Thoracic aorta (tissue), 2 donors: ENCODE results near the gene TNK1. TPM values are rescaled to one million over a fixed set of nuclear protein-coding genes. Genes with fewer than 3 reads are reported as not detected.

Experiments
- ATAC-seq: fragments of 150-250 bp; one replicate; pipeline ENCODE4 v1.8.0; 2017; ENCODE audit warnings: low read depth; ENCODE audit not compliant: insufficient number of reproducible peaks, low FRiP score
- DNase-seq: peaks from one replicate; pipeline ENCODE4 v3.0.0-alpha.2; 2020; ENCODE audit warnings: low spot score
- H3K27ac ChIP-seq, 2 donors: fragments of 200-600 bp; sonication (generic); 1 replicate in 1 of 2; 2 replicates in 1 of 2; pipeline ENCODE4 v1.5.1; 2016; ENCODE audit warnings: mild to moderate bottlenecking in 2 of 2, moderate library complexity in 2 of 2
- H3K27me3 ChIP-seq: fragments of 200-600 bp; sonication (generic); replicated peaks from 2 replicates; pipeline ENCODE4 v1.6.0; 2016; ENCODE audit warnings: mild to moderate bottlenecking; ENCODE audit not compliant: insufficient read depth
- H3K36me3 ChIP-seq: fragments of 200-600 bp; sonication (generic); one replicate; pipeline ENCODE4 v1.5.1; 2016
- H3K4me1 ChIP-seq, 2 donors: fragments of 200-600 bp; sonication (generic); 1 replicate in 1 of 2; 2 replicates in 1 of 2; pipeline versions ENCODE4 v1.5.1 to v1.6.0; 2016; ENCODE audit warnings: low read depth in 2 of 2, mild to moderate bottlenecking in 1 of 2; ENCODE audit not compliant: control insufficient read depth in 1 of 2
- H3K4me3 ChIP-seq: fragments of 200-600 bp; sonication (generic); 2 replicates; pipeline ENCODE4 v1.5.1; 2016; ENCODE audit warnings: mild to moderate bottlenecking
- H3K9me3 ChIP-seq: fragments of 200-600 bp; sonication (generic); 2 replicates; pipeline ENCODE4 v1.5.1; 2016
- total RNA-seq, 2 donors: library from RNA; depleted of rRNA; stranded (reverse); fragments of >200 nt; gene quantifications; one replicate each; pipeline versions ENCODE4 v1.1.0 to v1.2.3, GENCODE V29; 2016
- TF ChIP-seq, protein P1 (sequence below): fragments of 200-600 bp; sonication (generic); IDR thresholded peaks from one replicate; pipeline ENCODE4 v1.5.1; 2019; ENCODE audit warnings: antibody characterized with exemption

TNK1 gene
- total RNA-seq, 2 donors from 2014 or later: 3.7 to 4.7 TPM

DNA sequence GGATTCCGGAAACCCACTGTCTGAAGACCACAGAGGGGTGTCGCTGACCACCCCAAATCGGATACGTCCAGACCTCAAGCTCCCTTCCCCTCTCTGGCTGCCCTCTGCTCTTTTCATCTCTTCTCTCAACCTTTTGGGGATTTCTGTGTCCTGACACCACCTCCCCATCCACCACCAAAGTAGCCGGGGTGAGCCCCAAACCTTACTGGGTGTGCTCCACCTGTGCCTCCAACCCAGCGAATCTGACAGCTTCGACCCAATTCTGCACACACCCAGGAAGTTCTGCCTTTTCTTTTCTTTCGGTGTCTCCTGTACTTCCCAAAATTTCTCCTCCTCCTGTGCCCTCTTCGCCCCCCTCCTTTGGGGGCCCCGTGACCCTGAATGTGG lies 28.4 kb upstream of the TNK1 start:
- Histone ChIP-seq H3K4me3 (peak overlapping the region; percentile 96), H3K36me3 (no peaks in the 10 kb centered on the region), H3K27ac (peak overlapping the region; percentile 100), H3K27me3 (no peaks in the 10 kb centered on the region), H3K9me3 (no peaks in the 10 kb centered on the region), H3K4me1 (peaks cover 21 to 44% of the 10 kb centered on the region in 2 donors)
- ATAC-seq (no peak), DNase-seq (no peak)
- TF ChIP-seq, protein P1, sequence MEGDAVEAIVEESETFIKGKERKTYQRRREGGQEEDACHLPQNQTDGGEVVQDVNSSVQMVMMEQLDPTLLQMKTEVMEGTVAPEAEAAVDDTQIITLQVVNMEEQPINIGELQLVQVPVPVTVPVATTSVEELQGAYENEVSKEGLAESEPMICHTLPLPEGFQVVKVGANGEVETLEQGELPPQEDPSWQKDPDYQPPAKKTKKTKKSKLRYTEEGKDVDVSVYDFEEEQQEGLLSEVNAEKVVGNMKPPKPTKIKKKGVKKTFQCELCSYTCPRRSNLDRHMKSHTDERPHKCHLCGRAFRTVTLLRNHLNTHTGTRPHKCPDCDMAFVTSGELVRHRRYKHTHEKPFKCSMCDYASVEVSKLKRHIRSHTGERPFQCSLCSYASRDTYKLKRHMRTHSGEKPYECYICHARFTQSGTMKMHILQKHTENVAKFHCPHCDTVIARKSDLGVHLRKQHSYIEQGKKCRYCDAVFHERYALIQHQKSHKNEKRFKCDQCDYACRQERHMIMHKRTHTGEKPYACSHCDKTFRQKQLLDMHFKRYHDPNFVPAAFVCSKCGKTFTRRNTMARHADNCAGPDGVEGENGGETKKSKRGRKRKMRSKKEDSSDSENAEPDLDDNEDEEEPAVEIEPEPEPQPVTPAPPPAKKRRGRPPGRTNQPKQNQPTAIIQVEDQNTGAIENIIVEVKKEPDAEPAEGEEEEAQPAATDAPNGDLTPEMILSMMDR: no peak

DNA sequence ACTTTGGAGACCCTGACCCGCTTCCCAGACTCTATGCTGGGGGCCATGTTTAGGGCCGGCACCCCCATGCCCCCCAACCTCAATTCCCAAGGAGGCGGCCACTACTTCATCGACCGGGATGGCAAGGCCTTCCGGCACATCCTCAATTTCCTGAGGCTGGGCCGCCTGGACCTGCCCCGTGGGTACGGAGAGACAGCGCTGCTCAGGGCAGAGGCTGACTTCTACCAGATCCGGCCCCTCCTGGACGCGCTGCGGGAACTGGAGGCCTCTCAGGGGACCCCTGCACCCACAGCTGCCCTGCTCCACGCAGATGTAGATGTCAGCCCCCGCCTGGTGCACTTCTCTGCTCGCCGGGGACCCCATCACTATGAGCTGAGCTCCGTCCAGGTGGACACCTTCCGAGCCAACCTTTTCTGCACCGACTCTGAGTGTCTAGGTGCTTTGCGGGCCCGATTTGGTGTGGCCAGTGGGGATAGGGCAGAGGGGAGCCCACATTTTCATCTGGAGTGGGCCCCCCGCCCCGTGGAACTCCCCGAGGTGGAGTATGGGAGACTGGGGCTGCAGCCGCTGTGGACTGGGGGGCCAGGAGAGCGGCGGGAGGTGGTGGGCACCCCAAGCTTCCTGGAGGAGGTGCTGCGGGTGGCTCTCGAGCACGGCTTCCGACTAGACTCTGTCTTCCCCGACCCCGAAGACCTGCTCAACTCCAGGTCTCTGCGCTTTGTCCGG lies 27.8 kb upstream of the TNK1 start:
- Histone ChIP-seq H3K27me3 (no peaks in the 10 kb centered on the region), H3K9me3 (no peaks in the 10 kb centered on the region), H3K4me3 (peak overlapping the region; percentile 96), H3K4me1 (peaks cover 21 to 44% of the 10 kb centered on the region in 2 donors), H3K27ac (peak overlapping the region; percentile 100), H3K36me3 (no peaks in the 10 kb centered on the region)
- no peak for ATAC-seq
- TF ChIP-seq, protein P1: no peak
- no peak for DNase-seq

DNA sequence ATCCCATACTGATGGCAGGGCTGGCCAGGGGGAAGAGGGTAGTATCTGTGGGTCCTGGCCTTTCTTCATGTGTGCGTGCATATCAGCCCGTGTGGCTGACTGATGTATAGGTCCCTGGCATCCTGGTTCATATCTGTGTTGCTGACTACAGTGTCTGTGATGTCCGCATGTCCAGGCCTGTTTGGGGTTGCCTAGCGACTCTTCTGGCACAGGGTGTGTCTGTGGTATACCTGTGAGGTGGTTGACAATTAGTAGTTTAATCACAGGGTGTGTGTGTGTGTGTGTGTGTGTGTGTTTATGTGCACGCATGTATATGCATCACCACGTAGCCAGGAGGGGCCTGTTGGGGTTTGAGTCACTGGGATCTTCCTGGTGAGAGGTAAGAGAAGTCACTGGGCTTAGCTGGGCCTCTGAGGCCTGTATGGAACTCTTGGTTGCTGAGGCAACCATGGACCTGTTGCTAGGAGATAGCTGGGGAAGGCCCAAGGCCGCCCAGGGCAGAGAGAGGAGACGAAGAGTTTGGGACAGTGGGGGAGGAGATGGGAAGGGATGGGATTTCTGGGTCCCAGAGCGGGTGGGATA lies 26.5 kb upstream of the TNK1 start:
- TF ChIP-seq, protein P1: no peak
- Histone ChIP-seq H3K4me1 (peaks cover 21 to 36% of the 10 kb centered on the region in 2 donors), H3K27ac (no peak overlapping the region), H3K4me3 (no peak overlapping the region), H3K9me3 (no peaks in the 10 kb centered on the region), H3K36me3 (no peaks in the 10 kb centered on the region), H3K27me3 (no peaks in the 10 kb centered on the region)
- DNase-seq (no peak), ATAC-seq (no peak)

DNA sequence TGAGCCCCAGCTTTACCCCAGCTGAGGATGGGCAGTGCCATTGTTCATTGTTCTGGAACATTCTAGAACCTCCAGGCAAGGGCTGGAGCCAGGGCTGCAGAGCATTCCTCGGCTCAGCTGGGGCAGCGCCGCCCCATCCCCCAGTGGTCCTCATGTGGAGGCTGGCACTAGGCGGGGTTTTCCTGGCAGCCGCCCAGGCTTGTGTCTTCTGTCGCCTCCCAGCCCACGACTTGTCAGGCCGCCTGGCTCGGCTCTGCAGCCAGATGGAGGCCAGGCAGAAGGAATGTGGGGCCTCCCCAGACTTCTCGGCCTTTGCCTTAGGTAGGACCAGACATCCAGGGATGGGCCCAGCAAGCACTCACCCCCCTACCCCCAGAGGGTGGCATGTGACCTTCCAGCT lies 25.8 kb upstream of the TNK1 start, which contains the start of gene TMEM95:
TSS of gene TMEM95 (plus strand) at position 104 of the 400 bp plus-strand sequence. CDS start at position 153, 49 bp downstream.
- no peaks in the 10 kb centered on the region for H3K9me3 ChIP-seq
- H3K4me3 ChIP-seq: peak within 1 kb of the TSS; percentile 16
- ATAC-seq (no peak), DNase-seq (no peak)
- TF ChIP-seq, protein P1: no peak
- H3K36me3 ChIP-seq: no peaks in the 10 kb centered on the region
- H3K27ac ChIP-seq: no peak within 1 kb of the TSS
- peaks cover 16 to 29% of the 10 kb centered on the region in 2 donors for H3K4me1 ChIP-seq
- H3K27me3 ChIP-seq: no peaks in the 10 kb centered on the region

DNA sequence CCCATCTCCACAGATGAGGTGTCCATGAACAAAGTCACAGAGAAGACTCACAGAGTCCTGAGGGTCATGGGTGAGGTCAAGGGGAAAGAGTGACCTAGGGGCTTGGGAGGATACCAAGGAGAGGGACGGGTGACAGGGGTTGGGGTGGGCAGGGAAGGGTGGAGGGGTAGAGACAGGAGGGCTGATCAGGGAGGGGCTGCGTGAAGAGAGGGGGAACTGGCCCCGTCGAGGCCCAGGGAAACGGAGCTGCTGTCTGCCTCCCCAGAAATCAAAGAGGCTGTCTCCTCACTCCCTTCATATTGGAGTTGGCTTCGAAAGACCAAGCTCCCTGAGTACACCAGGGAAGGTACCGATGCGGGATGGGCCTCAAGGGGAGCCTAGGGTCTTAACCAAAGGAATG lies 25.3 kb upstream of the TNK1 start:
- no peaks in the 10 kb centered on the region for H3K27me3 ChIP-seq
- H3K9me3 ChIP-seq: no peaks in the 10 kb centered on the region
- no peak overlapping the region for H3K27ac ChIP-seq
- TF ChIP-seq, protein P1: no peak
- H3K4me3 ChIP-seq: no peak overlapping the region
- no peaks in the 10 kb centered on the region for H3K36me3 ChIP-seq
- DNase-seq (no peak), ATAC-seq (no peak)
- peaks cover 16 to 29% of the 10 kb centered on the region in 2 donors for H3K4me1 ChIP-seq
